Lung (tissue), 12 donors: Measurements from ENCODE around the gene MINK1. TPM values are rescaled to one million over a fixed set of nuclear protein-coding genes. Genes with fewer than 3 reads are reported as not detected.
"Not testable (repeated sequence)": the region's sequence is repeated elsewhere in the genome, so short reads cannot be mapped to it uniquely, and the experiment has no call there.

Source experiments
- ATAC-seq: fragments of 200-7000 bp; cut with Tn5 transposase; one replicate; pipeline ENCODE4 v1.9.1; 2020; ENCODE audit warnings: moderate number of reproducible peaks; ENCODE audit not compliant: insufficient read depth, low FRiP score
- DNase-seq, 3 donors: peaks; one replicate each; pipeline ENCODE4 v3.0.0-alpha.2; 2013 to 2017
- H3K27ac ChIP-seq, 2 donors: one replicate each; pipeline ENCODE4 v1.5.1; 2013; ENCODE audit warnings: mild to moderate bottlenecking in 2 of 2, moderate library complexity in 2 of 2, control low read depth in 1 of 2, inconsistent platforms in 1 of 2, low read depth in 1 of 2, low read length in 1 of 2
- H3K27me3 ChIP-seq, 3 donors: one replicate each; pipeline ENCODE4 v1.5.1; 2013; ENCODE audit warnings: low read length in 2 of 3; ENCODE audit not compliant: control insufficient read depth in 3 of 3, insufficient read depth in 3 of 3
- H3K36me3 ChIP-seq, 4 donors: one replicate each; pipeline ENCODE4 v1.5.1; 2013; ENCODE audit warnings: low read length in 4 of 4, mild to moderate bottlenecking in 1 of 4, moderate library complexity in 1 of 4; ENCODE audit not compliant: control insufficient read depth in 4 of 4, insufficient read depth in 4 of 4
- H3K4me1 ChIP-seq, 5 donors: one replicate each; pipeline ENCODE4 v1.5.1; 2013; ENCODE audit warnings: low read length in 5 of 5, mild to moderate bottlenecking in 2 of 5, moderate library complexity in 1 of 5; ENCODE audit not compliant: control insufficient read depth in 5 of 5, insufficient read depth in 5 of 5
- H3K4me3 ChIP-seq: one replicate; pipeline ENCODE4 v1.5.1; 2013; ENCODE audit warnings: mild to moderate bottlenecking, control low read depth, moderate library complexity
- H3K9ac ChIP-seq, 2 donors: one replicate each; pipeline ENCODE4 v1.5.1; 2013; ENCODE audit warnings: low read length in 2 of 2, control low read depth in 1 of 2; ENCODE audit not compliant: insufficient read depth in 1 of 2
- H3K9me3 ChIP-seq, 4 donors: one replicate each; pipeline ENCODE4 v1.5.1; 2013; ENCODE audit warnings: low read length in 3 of 4, mild to moderate bottlenecking in 1 of 4, moderate library complexity in 1 of 4; ENCODE audit not compliant: control insufficient read depth in 4 of 4, insufficient read depth in 3 of 4
- CTCF ChIP-seq: IDR thresholded peaks from 2 replicates; pipeline ENCODE4 v1.5.1; 2012; ENCODE audit warnings: mild to moderate bottlenecking; ENCODE audit errors: control extremely low read depth, extremely low read depth
- WGBS, 2 donors: extraction: QIAGEN DNeasy Blood & Tissue Kit; methylation state at CpG; one replicate each; pipeline ENCODE4 v1.1.7; 2013; 5-methylcytosine and 5-hydroxymethylcytosine counted together
- polyA plus RNA-seq, 2 donors: library from polyadenylated mRNA; stranded (reverse); fragments of 200-250 nt; gene quantifications; one replicate each; pipeline ENCODE4 v1.2.1, GENCODE V29; 2013
- total RNA-seq, 2 donors: library from RNA; depleted of rRNA in 1 of 2; stranded (reverse); fragments of >200 nt in 1 of 2; gene quantifications; one replicate each; pipeline ENCODE4 v1.2.1, GENCODE V29; 2014 to 2021
- donor health status: control.
- donor health status: control.
- donor health status: Bipolar disorder and iron deficiency.
- donor health status: healthy.
- donor health status: DM: yes; HTN: yes; CAD: no.

The MINK1 gene
- total and polyA plus RNA-seq, 4 donors, result 36.5 to 95.4 (median 51.0) TPM

DNA sequence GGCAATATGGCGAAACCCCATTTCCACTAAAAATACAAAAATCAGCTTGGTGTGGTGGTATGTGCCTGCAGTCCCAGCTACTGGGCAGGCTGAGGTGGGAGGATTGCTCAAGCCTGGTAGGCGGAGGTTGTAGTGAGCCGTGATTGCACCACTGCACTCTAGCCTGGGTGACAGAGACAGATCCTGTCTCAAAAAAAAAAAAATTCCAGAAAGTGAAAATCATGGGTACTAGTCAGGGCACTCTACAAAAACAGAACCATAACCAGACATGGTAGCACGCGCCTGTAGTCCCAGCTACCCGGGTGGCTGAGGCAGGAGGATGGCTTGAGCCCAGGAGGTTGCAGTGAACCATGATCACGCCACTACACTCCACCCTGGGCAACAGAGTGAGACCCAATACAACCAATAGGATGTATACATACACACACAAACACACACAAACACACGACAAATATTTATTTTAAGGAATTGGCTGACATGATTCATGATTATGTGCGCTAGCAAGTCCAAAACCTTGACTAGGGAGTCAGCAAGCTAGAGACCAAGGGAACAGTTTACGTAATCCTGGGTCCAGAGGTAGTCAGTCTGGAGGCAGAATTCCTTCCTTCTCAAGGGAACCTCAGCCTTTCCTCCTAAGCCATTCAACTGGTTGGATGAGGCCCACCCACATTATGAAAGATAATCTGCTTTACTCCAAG lies 87.4 kb downstream of the MINK1 start:
- H3K4me3 ChIP-seq, result no peak overlapping the region
- ATAC-seq, result no peak
- no peak for TF ChIP-seq CTCF
- no peak overlapping the region for H3K27ac ChIP-seq
- DNase-seq, result no peak
- H3K27me3 ChIP-seq, result no peaks in the 10 kb centered on the region
- 68 to 71% methylated on average over 10 of the region's 10 CpGs for WGBS, 2 donors
- no peak overlapping the region for H3K9ac ChIP-seq
- H3K36me3 ChIP-seq, result no peaks in the 10 kb centered on the region
- H3K9me3 ChIP-seq, result no peaks in the 10 kb centered on the region
- no peaks in the 10 kb centered on the region for H3K4me1 ChIP-seq

- Histone ChIP-seq H3K27me3 (no peaks in the 10 kb centered on the region), H3K4me1 (no peaks in the 10 kb centered on the region), H3K4me3 (no peak overlapping the region), H3K9ac (no peak overlapping the region), H3K9me3 (no peaks in the 10 kb centered on the region), H3K36me3 (no peaks in the 10 kb centered on the region), H3K27ac (no peak overlapping the region)
- 95 to 98% methylated on average over 4 of the region's 4 CpGs for WGBS, 2 donors
- no peak for DNase-seq
- no peak for TF ChIP-seq CTCF
- no peak for ATAC-seq
Observed at GRCh38 chr17:4921320-4921719, 88.2 kb downstream of the MINK1 start.

GRCh38 chr17:4926577-4927335 lies 93.6 kb downstream of the MINK1 start:
- not testable (repeated sequence) for DNase-seq, H3K9ac ChIP-seq, H3K27ac ChIP-seq, ATAC-seq, H3K4me3 ChIP-seq, H3K4me1 ChIP-seq, H3K36me3 ChIP-seq, H3K9me3 ChIP-seq, H3K27me3 ChIP-seq
- 86 to 92% methylated on average over 24 of the region's 24 CpGs for WGBS, 2 donors

- DNase-seq (no peak), ATAC-seq (no peak)
- WGBS, 2 donors, result 97 to 98% methylated on average over 18 of the region's 18 CpGs
- Histone ChIP-seq H3K4me3 (no peak overlapping the region), H3K4me1 (peaks cover 0 to under 1% (median under 1%) of the 10 kb centered on the region in 5 donors), H3K27ac (no peak overlapping the region), H3K36me3 (no peaks in the 10 kb centered on the region), H3K27me3 (no peaks in the 10 kb centered on the region), H3K9ac (no peak overlapping the region), H3K9me3 (no peaks in the 10 kb centered on the region)
- no peak for TF ChIP-seq CTCF
Observed at GRCh38 chr17:4928881-4929280, 95.7 kb downstream of the MINK1 start.
